Loucy (cell line): Measurements from ENCODE around the gene CELA1.

Experiments
- H2AFZ ChIP-seq: fragments of 200-600 bp; sonication (generic); 2 replicates; pipeline ENCODE4 v1.6.0; 2016; ENCODE audit warnings: antibody characterized with exemption, mild to moderate bottlenecking, low read length, moderate library complexity
- H3F3A ChIP-seq: fragments of 200-600 bp; 2 replicates; pipeline ENCODE4 v1.6.0; 2016; ENCODE audit warnings: antibody characterized with exemption, low read depth, mild to moderate bottlenecking
- H3K27me3 ChIP-seq: fragments of 200-600 bp; sonication (generic); 2 replicates; pipeline ENCODE4 v1.6.1; 2014; ENCODE audit warnings: low read length, mild to moderate bottlenecking; ENCODE audit not compliant: insufficient read depth, poor library complexity, severe bottlenecking
- H3K36me3 ChIP-seq: fragments of 200-600 bp; sonication (generic); 2 replicates; pipeline ENCODE4 v1.6.1; 2016; ENCODE audit warnings: low read length; ENCODE audit not compliant: insufficient read depth
- H3K4me1 ChIP-seq: fragments of 200-600 bp; sonication (generic); 2 replicates; pipeline ENCODE4 v1.5.1; 2014; ENCODE audit warnings: low read length, mild to moderate bottlenecking; ENCODE audit not compliant: insufficient read depth, poor library complexity, severe bottlenecking
- H3K4me2 ChIP-seq: fragments of 200-600 bp; sonication (generic); 2 replicates; pipeline ENCODE4 v1.6.0; 2014; ENCODE audit warnings: antibody characterized with exemption, low read length, low read depth, mild to moderate bottlenecking; ENCODE audit not compliant: poor library complexity, severe bottlenecking
- H3K4me3 ChIP-seq: fragments of 200-600 bp; sonication (generic); 2 replicates; pipeline ENCODE4 v1.5.1; 2014; ENCODE audit warnings: low read length, mild to moderate bottlenecking, mixed read lengths; ENCODE audit not compliant: poor library complexity, severe bottlenecking
- H3K79me2 ChIP-seq: fragments of 200-600 bp; sonication (generic); 2 replicates; pipeline ENCODE4 v1.6.1; 2014; ENCODE audit warnings: low read length; ENCODE audit not compliant: insufficient read depth
- H3K9ac ChIP-seq: fragments of 200-600 bp; sonication (generic); 2 replicates; pipeline ENCODE4 v1.6.0; 2014; ENCODE audit warnings: mild to moderate bottlenecking, low read depth, low read length, moderate library complexity; ENCODE audit not compliant: poor library complexity, severe bottlenecking
- H3K9me2 ChIP-seq: fragments of 200-600 bp; sonication (generic); replicated peaks from 2 replicates; pipeline ENCODE4 v1.6.1; 2016; ENCODE audit warnings: low read depth, low read length, mixed read lengths
- H3K9me3 ChIP-seq: fragments of 200-600 bp; sonication (generic); 2 replicates; pipeline ENCODE4 v1.6.1; 2014; ENCODE audit warnings: mild to moderate bottlenecking, antibody characterized with exemption, low read length, low read depth; ENCODE audit not compliant: insufficient read depth
- H4K20me1 ChIP-seq: fragments of 200-600 bp; sonication (generic); 2 replicates; pipeline ENCODE4 v1.6.0; 2014; ENCODE audit warnings: antibody characterized with exemption, low read length, mild to moderate bottlenecking; ENCODE audit not compliant: insufficient read depth, poor library complexity, severe bottlenecking
- EZH2phosphoT487 ChIP-seq: fragments of 200-600 bp; IDR thresholded peaks from 2 replicates; pipeline ENCODE4 v1.6.1; 2018; ENCODE audit warnings: antibody characterized with exemption, mild to moderate bottlenecking, moderate library complexity, borderline replicate concordance
- TF ChIP-seq, protein P1 (sequence below): fragments of 200-600 bp; sonication (generic); conservative IDR thresholded peaks from 2 replicates; pipeline ENCODE4 v1.5.1; 2014; ENCODE audit warnings: mild to moderate bottlenecking, antibody characterized with exemption, low read length

Gene CELA1

GRCh38 chr12:51362747-51363342 is 16.4 kb upstream of the CELA1 start:
- H3K4me3 ChIP-seq = no peak overlapping the region
- no peak overlapping the region for H3K9ac ChIP-seq
- peaks cover 25% of the 10 kb centered on the region; the same call in 1 of the 2 replicates for H3K36me3 ChIP-seq
- H3K9me3 ChIP-seq = no peaks in the 10 kb centered on the region
- no peaks in the 10 kb centered on the region for H3K27me3 ChIP-seq
- H2AFZ ChIP-seq = no peak overlapping the region
- H4K20me1 ChIP-seq = no peaks in the 10 kb centered on the region
- TF ChIP-seq, protein P1, sequence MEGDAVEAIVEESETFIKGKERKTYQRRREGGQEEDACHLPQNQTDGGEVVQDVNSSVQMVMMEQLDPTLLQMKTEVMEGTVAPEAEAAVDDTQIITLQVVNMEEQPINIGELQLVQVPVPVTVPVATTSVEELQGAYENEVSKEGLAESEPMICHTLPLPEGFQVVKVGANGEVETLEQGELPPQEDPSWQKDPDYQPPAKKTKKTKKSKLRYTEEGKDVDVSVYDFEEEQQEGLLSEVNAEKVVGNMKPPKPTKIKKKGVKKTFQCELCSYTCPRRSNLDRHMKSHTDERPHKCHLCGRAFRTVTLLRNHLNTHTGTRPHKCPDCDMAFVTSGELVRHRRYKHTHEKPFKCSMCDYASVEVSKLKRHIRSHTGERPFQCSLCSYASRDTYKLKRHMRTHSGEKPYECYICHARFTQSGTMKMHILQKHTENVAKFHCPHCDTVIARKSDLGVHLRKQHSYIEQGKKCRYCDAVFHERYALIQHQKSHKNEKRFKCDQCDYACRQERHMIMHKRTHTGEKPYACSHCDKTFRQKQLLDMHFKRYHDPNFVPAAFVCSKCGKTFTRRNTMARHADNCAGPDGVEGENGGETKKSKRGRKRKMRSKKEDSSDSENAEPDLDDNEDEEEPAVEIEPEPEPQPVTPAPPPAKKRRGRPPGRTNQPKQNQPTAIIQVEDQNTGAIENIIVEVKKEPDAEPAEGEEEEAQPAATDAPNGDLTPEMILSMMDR = no peak
- no peak for TF ChIP-seq EZH2phosphoT487
- H3K4me2 ChIP-seq = no peak overlapping the region
- no peaks in the 10 kb centered on the region for H3F3A ChIP-seq
- no peaks in the 10 kb centered on the region for H3K9me2 ChIP-seq
- H3K4me1 ChIP-seq = peaks cover 16% of the 10 kb centered on the region
- no peaks in the 10 kb centered on the region for H3K79me2 ChIP-seq

DNA sequence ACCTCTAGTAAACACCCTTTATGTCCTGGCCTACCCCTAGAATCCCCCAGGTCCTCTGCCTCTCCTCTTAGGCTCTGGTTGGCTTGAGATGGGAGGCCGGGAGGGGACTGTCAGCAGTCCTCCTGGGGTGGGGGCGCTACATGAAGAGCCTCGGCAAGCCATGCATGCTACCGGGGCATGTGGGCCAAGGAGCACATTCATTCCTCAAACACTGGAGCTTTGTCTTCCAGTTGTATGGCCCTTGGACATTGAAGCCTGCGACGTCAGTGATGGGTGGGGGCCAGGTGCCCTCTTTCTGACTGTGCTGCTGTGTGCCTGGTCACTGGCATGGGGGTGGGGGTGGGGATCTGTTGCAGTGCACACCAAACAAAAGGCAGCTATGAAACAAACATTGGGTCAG is 15.8 kb upstream of the CELA1 start:
- no peaks in the 10 kb centered on the region for H3K9me3 ChIP-seq
- H2AFZ ChIP-seq = no peak overlapping the region
- H3K4me1 ChIP-seq = peaks cover 11% of the 10 kb centered on the region
- no peak overlapping the region for H3K4me2 ChIP-seq
- H3K9me2 ChIP-seq = no peaks in the 10 kb centered on the region
- no peaks in the 10 kb centered on the region for H3K27me3 ChIP-seq
- H3K36me3 ChIP-seq = peaks cover 30% of the 10 kb centered on the region; the same call in 1 of the 2 replicates
- no peak overlapping the region for H3K9ac ChIP-seq
- no peak for TF ChIP-seq EZH2phosphoT487
- TF ChIP-seq, protein P1 = no peak
- no peak overlapping the region for H3K4me3 ChIP-seq
- H4K20me1 ChIP-seq = no peaks in the 10 kb centered on the region
- no peaks in the 10 kb centered on the region for H3F3A ChIP-seq
- H3K79me2 ChIP-seq = no peaks in the 10 kb centered on the region

DNA sequence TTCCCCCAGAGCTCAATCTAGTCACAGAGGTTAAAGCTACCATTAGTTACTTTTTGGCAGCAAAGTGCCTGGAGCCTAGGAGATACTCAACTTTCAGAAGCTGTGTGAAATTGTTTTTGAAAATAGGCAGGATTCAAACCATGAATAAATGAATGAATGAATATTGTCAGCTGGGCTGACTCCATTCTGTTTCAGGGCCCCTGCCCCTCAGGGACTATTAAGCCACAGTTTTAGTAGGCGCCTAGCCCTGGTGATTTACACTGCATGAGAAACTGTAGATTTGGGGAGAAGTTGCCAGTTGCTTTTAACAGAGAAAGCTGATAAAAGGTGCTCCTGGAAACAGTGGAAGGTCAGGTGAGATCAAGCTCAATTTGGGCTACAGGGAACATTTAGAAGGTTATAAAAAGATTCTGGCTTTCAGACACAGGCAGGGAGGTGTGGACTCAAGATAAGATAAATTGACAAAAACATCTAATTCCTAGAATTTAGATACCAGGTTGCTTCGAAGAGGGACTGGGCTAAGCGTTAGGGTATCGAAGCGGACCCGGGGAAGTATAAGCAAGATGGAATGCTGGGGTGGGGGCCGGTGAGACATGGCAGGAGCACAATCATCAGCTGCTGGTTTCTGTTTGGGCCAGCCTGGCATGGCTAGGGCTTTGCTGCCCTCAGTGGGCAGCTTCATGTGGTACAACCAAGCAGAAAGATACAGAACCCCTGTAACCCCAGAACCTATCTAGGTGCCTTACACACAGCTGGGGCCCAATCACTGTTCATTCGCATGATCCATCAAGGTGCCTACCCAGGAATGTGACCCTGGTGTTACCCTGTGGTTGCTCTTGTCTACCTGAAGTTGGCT is 14.9 kb upstream of the CELA1 start:
- no peak overlapping the region for H3K4me2 ChIP-seq
- H3K27me3 ChIP-seq = no peaks in the 10 kb centered on the region

More for the DNA sequence above, 14.9 kb upstream of the CELA1 start:
- Histone ChIP-seq H2AFZ (no peak overlapping the region), H3K4me1 (peaks cover 11% of the 10 kb centered on the region), H3K9me2 (no peaks in the 10 kb centered on the region), H3F3A (no peaks in the 10 kb centered on the region), H3K79me2 (no peaks in the 10 kb centered on the region), H3K9me3 (no peaks in the 10 kb centered on the region), H3K4me3 (no peak overlapping the region), H4K20me1 (no peaks in the 10 kb centered on the region), H3K36me3 (peaks cover 36% of the 10 kb centered on the region; the same call in 1 of the 2 replicates), H3K9ac (no peak overlapping the region)
- no peak for TF ChIP-seq EZH2phosphoT487
- TF ChIP-seq, protein P1 = peak; percentile 35
